ENCODE measurements around the gene SINHCAF. TPM values are rescaled to one million over a fixed set of nuclear protein-coding genes. Genes with fewer than 3 reads are reported as not detected.

SINHCAF gene
- total and polyA plus RNA-seq, 4 donors: 3.7 to 23.6 (median 14.4) TPM

DNA sequence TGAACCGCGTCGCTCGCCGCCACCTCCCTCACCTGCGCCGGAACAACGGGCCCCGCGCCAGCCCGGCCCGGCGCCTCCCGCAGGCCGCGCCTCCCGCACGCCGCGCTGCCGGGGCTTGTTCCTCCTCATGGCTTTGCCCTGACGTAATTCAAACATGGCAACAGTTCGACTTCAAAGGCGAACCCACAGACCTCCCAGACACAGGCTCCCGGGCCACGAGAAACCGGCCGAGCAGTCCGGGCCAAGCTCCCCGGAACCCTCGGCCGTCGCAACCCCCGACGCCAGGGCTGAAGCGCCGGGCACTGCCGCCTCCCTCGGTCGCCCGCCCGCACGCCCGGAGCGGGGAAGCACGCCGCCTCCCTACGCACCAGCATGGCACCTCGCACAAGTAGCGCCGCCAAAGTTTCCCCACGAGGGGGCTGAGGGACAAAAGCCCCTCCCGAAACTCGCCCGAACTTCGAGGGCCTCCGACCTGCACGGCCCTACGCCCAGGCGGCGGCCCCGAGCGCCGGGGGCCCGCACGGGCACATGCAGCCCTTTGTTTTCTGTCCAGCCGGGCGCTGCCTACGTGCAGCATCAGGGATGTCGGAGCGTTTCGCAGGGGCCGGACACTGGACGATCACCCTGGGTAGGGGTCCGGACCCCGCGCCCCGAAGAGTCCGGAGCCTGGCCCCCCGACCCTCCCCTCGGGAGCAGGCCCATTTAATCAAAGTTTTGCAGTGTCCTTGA, 1.7 kb downstream of the SINHCAF start:
- Histone ChIP-seq H3K4me1 (ENCODE audit: control insufficient read depth in 1 of 2, insufficient read depth in 2 of 2, low read length in 2 of 2) (no peaks in the 10 kb centered on the region), H3K27ac (ENCODE audit: low read depth in 1 of 2, low read length in 2 of 2) (peak overlapping the region in 1 of 2 donors; percentile 20), H3K4me3 (ENCODE audit: low read length in 2 of 2) (peak overlapping the region; percentile 64 to 73), H3K36me3 (ENCODE audit: control insufficient read depth in 1 of 2, insufficient read depth in 2 of 2, low read length in 1 of 2) (no peaks in the 10 kb centered on the region), H3K9me3 (ENCODE audit: control insufficient read depth, low read length) (no peaks in the 10 kb centered on the region), H3K27me3 (ENCODE audit: control insufficient read depth in 1 of 2, insufficient read depth in 2 of 2, low read length in 1 of 2) (no peaks in the 10 kb centered on the region)
- DNase-seq (peak; percentile 73 to 88), ATAC-seq (ENCODE audit: low FRiP score) (peak; percentile 49)
- WGBS, 2 donors: 1% methylated on average over 78 to 81 of the region's 81 CpGs
- intact Hi-C loops (cut with DNase I): no loop called here

DNA sequence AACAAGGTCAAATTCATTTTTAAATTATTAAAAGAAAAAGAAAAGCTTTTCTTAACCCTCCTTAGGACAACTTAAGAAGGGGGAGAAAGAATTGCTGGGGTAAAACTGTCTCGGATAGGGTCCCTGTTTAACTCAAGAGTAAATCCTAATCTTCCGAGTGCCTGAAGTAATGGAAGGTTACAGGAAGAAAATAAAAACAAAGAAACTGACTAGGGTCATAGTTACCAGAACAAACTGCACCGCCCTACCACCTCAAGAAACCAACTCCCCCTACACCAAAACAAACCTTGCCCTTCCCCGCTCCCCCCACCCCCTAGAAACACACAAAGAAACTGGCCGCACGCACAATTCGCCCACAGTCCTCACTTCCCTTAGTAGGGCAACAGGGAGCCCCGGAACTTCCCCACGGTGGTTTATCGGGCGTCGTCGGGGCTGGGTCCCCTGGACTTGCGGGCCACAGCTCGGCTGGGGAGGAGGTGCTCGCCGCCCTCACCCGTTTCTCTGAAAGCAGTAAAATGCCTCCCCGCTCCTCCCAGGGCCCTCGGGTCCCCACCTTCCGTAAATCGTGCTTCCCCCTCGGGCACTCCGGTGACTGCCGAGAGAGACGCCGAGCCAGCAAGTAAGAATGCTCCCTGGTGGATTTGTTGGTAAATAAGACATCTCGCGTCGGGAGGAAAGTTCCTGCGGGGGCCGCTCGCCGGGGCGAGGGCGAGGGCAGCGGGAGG, 2.4 kb downstream of the SINHCAF start:
- WGBS, 2 donors: 19 to 27% methylated on average over 33 to 37 of the region's 37 CpGs
- no peaks in the 10 kb centered on the region for H3K27me3 ChIP-seq (ENCODE audit: control insufficient read depth in 1 of 2, insufficient read depth in 2 of 2, low read length in 1 of 2)
- H3K9me3 ChIP-seq (ENCODE audit: control insufficient read depth, low read length): no peaks in the 10 kb centered on the region
- no peak overlapping the region for H3K27ac ChIP-seq (ENCODE audit: low read depth in 1 of 2, low read length in 2 of 2)
- no peaks in the 10 kb centered on the region for H3K36me3 ChIP-seq (ENCODE audit: control insufficient read depth in 1 of 2, insufficient read depth in 2 of 2, low read length in 1 of 2)
- H3K4me3 ChIP-seq (ENCODE audit: low read length in 2 of 2): peak overlapping the region; percentile 64 to 73
- no peak for ATAC-seq (ENCODE audit: low FRiP score)
- no peaks in the 10 kb centered on the region for H3K4me1 ChIP-seq (ENCODE audit: control insufficient read depth in 1 of 2, insufficient read depth in 2 of 2, low read length in 2 of 2)
- intact Hi-C loops (cut with DNase I): no loop called here
- DNase-seq: peak; percentile 59 to 82

DNA sequence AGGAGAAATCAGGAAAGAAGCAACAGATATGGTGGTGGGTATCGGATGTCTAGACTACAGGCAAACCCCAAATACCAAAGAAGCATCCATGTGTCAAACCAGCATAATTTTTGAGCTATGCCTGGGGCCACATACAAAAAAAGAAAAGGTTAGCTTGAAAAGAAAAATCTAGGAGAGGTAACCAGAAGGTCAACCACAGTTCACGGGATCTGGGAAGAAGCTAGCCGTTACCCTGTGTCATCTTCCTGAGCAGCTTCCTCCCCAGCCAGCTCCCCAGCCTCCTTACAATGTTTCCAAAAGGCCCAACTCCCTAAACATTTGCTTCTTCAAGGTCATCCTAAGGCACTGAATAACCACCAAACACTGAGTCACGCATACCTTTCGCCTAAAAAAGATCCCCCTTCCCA, 3.1 kb downstream of the SINHCAF start:
- no peak overlapping the region for H3K27ac ChIP-seq (ENCODE audit: low read depth in 1 of 2, low read length in 2 of 2)
- no peaks in the 10 kb centered on the region for H3K27me3 ChIP-seq (ENCODE audit: control insufficient read depth in 1 of 2, insufficient read depth in 2 of 2, low read length in 1 of 2)
- intact Hi-C loops (cut with DNase I): no loop called here
- no peak for DNase-seq
- no peaks in the 10 kb centered on the region for H3K4me1 ChIP-seq (ENCODE audit: control insufficient read depth in 1 of 2, insufficient read depth in 2 of 2, low read length in 2 of 2)
- no peak for ATAC-seq (ENCODE audit: low FRiP score)
- H3K9me3 ChIP-seq (ENCODE audit: control insufficient read depth, low read length): no peaks in the 10 kb centered on the region
- no peaks in the 10 kb centered on the region for H3K36me3 ChIP-seq (ENCODE audit: control insufficient read depth in 1 of 2, insufficient read depth in 2 of 2, low read length in 1 of 2)
- H3K4me3 ChIP-seq (ENCODE audit: low read length in 2 of 2): no peak overlapping the region
- WGBS, 2 donors: 92 to 96% methylated on average over 5 of the region's 5 CpGs

DNA sequence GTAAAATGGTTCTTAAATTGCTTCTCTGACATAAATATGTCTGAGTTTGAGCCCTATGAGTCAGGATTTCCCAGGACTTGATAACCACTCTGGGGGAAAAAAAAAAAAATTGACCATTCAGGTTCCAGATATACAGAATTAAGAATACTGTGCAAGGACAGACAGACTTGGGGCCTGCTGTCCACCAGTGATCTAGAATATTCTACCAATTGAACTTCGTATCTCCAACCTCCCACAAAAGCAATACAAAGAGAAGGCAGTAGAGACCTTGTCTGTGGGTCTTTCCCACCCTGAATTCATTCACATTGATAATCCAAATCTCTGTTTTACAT, 4.1 kb downstream of the SINHCAF start:
- intact Hi-C loops (cut with DNase I): no loop called here

DNA sequence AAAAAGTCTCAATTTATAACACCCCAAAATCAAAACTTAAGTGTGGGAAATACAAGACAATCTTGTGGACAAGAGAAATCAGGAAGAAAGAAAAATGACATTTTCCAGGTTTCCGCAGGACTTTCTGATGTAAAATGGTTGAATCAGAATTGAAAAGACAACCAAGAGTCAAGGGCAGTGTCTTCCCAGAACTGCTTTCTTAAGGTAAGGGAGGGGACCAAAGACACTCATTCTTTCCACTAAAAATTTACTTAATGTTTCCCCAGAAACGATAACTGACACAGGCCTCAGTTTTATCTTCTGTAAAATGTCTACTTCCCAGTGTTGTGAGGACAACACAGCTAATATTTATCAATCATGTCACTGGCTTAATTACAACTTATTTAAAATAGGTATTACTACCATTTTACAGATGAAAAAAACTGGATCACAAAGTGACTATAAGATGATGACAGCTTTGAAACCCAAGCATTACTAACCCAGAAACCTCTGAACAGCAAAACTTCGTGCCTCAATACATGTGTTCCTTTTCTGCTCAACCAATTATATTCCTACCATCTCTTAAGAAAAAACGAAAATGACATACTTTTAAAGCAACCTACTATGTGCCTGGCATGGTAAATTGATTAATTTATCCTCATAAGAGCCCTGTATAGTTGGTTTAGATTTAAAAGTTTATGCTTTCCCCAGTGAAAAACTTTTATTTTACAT, 4.6 kb downstream of the SINHCAF start:
- H3K27me3 ChIP-seq (ENCODE audit: control insufficient read depth in 1 of 2, insufficient read depth in 2 of 2, low read length in 1 of 2): no peaks in the 10 kb centered on the region
- H3K36me3 ChIP-seq (ENCODE audit: control insufficient read depth in 1 of 2, insufficient read depth in 2 of 2, low read length in 1 of 2): no peaks in the 10 kb centered on the region
- intact Hi-C loops (cut with DNase I): no loop called here
- ATAC-seq (ENCODE audit: low FRiP score) (no peak), DNase-seq (no peak)
- no peak overlapping the region for H3K4me3 ChIP-seq (ENCODE audit: low read length in 2 of 2)
- H3K27ac ChIP-seq (ENCODE audit: low read depth in 1 of 2, low read length in 2 of 2): no peak overlapping the region
- 90 to 92% methylated on average over 4 of the region's 4 CpGs for WGBS, 2 donors
- H3K4me1 ChIP-seq (ENCODE audit: control insufficient read depth in 1 of 2, insufficient read depth in 2 of 2, low read length in 2 of 2): no peaks in the 10 kb centered on the region
- no peaks in the 10 kb centered on the region for H3K9me3 ChIP-seq (ENCODE audit: control insufficient read depth, low read length)

More for the DNA sequence above, 4.1 kb downstream of the SINHCAF start:
- DNase-seq (no peak), ATAC-seq (ENCODE audit: low FRiP score) (no peak)
- Histone ChIP-seq H3K9me3 (ENCODE audit: control insufficient read depth, low read length) (no peaks in the 10 kb centered on the region), H3K4me3 (ENCODE audit: low read length in 2 of 2) (no peak overlapping the region), H3K4me1 (ENCODE audit: control insufficient read depth in 1 of 2, insufficient read depth in 2 of 2, low read length in 2 of 2) (no peaks in the 10 kb centered on the region), H3K36me3 (ENCODE audit: control insufficient read depth in 1 of 2, insufficient read depth in 2 of 2, low read length in 1 of 2) (no peaks in the 10 kb centered on the region), H3K27ac (ENCODE audit: low read depth in 1 of 2, low read length in 2 of 2) (no peak overlapping the region), H3K27me3 (ENCODE audit: control insufficient read depth in 1 of 2, insufficient read depth in 2 of 2, low read length in 1 of 2) (no peaks in the 10 kb centered on the region)
- 96 to 100% methylated on average over 1 of the region's 1 CpG for WGBS, 2 donors

DNA sequence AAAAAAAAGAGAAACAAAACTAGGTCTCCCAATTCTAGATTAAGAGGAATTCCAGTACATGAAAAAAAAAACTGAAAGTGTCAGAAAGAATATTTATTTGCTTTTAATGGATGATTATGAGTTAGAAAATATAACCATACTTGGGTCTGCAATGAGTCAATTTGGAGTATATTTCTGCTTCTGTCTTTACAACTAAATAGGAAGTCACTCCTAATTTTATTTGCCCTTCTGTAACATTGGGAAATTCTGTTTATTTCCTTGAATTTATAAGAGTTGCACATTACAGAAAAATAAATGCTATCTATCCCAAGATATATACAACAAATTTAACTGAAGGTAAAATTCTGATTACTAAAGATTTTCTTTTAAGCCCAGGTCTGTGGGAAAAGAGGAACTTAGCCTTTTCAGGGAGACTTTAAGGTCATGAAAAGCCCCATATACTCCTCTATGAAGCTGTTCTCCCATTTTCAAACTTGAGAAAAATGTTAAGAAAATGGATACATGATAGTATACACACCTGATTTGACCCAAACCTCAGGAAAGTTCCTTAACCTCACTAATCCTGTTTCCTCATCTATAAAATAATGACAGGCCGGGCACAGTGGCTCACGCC, 7.2 kb downstream of the SINHCAF start:
- Histone ChIP-seq H3K4me1 (ENCODE audit: control insufficient read depth in 1 of 2, insufficient read depth in 2 of 2, low read length in 2 of 2) (no peaks in the 10 kb centered on the region), H3K27ac (ENCODE audit: low read depth in 1 of 2, low read length in 2 of 2) (no peak overlapping the region)
- no peak for ATAC-seq (ENCODE audit: low FRiP score)

DNA sequence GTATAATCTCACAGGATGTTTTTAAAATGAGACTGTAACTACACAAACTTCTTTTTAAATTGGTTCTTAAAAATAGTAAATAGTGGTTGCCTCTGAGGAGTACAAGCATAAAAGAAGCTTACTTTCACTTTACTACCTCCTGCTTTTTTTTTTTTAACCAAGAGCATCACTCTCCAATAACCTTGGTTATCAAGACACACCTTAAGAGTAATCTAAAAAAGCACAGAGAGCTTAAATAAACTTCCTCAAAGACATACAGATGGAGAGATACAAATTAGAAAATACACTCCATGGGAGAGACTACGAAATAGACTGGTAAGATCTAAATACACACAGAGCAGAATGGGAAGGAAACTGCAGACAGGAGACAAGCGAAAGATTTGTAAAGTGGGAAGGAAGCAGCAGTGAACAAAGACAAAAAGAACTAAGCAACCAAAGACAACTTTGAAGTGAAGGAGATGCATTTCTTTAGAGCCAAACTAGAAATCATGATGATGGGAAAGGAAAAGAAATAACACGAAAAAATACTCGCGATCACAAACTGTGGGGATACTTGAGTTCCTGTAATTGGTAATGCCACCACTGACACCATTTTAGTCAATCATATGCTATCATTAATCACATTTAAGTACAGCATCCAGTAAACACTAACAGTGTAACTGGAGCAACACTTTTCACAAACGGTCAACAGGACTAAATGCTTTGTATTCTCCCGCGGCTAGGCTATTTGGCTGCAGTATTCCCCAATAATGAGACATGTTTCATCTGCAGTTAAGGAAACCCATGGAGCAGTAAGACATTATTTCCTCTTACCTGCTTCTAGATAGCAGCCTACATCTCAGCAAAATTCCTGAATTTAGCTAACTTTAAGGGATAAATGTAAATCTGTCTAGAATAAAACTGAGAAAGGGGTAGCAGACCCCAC, 8.2 kb downstream of the SINHCAF start:
- H3K4me3 ChIP-seq (ENCODE audit: low read length in 2 of 2): no peak overlapping the region
- DNase-seq: no peak
- no peak for ATAC-seq (ENCODE audit: low FRiP score)
- intact Hi-C loops (cut with DNase I): no loop called here
- H3K27me3 ChIP-seq (ENCODE audit: control insufficient read depth in 1 of 2, insufficient read depth in 2 of 2, low read length in 1 of 2): no peaks in the 10 kb centered on the region
- H3K4me1 ChIP-seq (ENCODE audit: control insufficient read depth in 1 of 2, insufficient read depth in 2 of 2, low read length in 2 of 2): no peaks in the 10 kb centered on the region
- H3K27ac ChIP-seq (ENCODE audit: low read depth in 1 of 2, low read length in 2 of 2): no peak overlapping the region
- H3K36me3 ChIP-seq (ENCODE audit: control insufficient read depth in 1 of 2, insufficient read depth in 2 of 2, low read length in 1 of 2): no peaks in the 10 kb centered on the region
- WGBS, 2 donors: 75 to 80% methylated on average over 8 of the region's 8 CpGs
- no peaks in the 10 kb centered on the region for H3K9me3 ChIP-seq (ENCODE audit: control insufficient read depth, low read length)

More for the DNA sequence above, 7.2 kb downstream of the SINHCAF start:
- H3K4me3 ChIP-seq (ENCODE audit: low read length in 2 of 2): no peak overlapping the region
- WGBS, 2 donors: 97 to 98% methylated on average over 2 of the region's 2 CpGs
- H3K9me3 ChIP-seq (ENCODE audit: control insufficient read depth, low read length): no peaks in the 10 kb centered on the region
- H3K27me3 ChIP-seq (ENCODE audit: control insufficient read depth in 1 of 2, insufficient read depth in 2 of 2, low read length in 1 of 2): no peaks in the 10 kb centered on the region
- intact Hi-C loops (cut with DNase I): no loop called here
- no peaks in the 10 kb centered on the region for H3K36me3 ChIP-seq (ENCODE audit: control insufficient read depth in 1 of 2, insufficient read depth in 2 of 2, low read length in 1 of 2)
- DNase-seq: no peak

DNA sequence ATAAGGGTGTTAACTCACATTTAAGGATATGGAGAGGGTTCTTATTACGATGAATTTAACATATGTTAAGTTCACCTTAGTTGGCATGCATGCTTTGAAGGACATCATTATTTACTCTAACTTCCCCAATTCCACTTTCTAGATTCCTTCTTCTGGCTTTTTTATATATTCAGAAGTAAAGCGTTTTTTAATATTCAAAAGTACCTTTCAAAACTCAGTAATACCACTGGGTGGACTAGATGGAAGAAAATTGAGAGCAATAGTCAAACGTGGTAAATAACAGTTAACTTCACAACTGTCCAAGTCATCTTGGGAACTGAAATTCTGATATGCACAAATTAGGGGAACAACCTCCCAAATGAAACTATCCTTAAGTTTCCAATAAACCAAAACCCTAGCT, 9.1 kb downstream of the SINHCAF start:
- H3K4me3 ChIP-seq (ENCODE audit: low read length in 2 of 2): no peak overlapping the region
- no peak overlapping the region for H3K27ac ChIP-seq (ENCODE audit: low read depth in 1 of 2, low read length in 2 of 2)
- intact Hi-C loops (cut with DNase I): no loop called here
- H3K36me3 ChIP-seq (ENCODE audit: control insufficient read depth in 1 of 2, insufficient read depth in 2 of 2, low read length in 1 of 2): no peaks in the 10 kb centered on the region
- no peaks in the 10 kb centered on the region for H3K27me3 ChIP-seq (ENCODE audit: control insufficient read depth in 1 of 2, insufficient read depth in 2 of 2, low read length in 1 of 2)
- DNase-seq (no peak), ATAC-seq (ENCODE audit: low FRiP score) (no peak)
- H3K9me3 ChIP-seq (ENCODE audit: control insufficient read depth, low read length): no peaks in the 10 kb centered on the region
- WGBS, 2 donors: 80 to 83% methylated on average over 3 of the region's 3 CpGs
- no peaks in the 10 kb centered on the region for H3K4me1 ChIP-seq (ENCODE audit: control insufficient read depth in 1 of 2, insufficient read depth in 2 of 2, low read length in 2 of 2)

Data from aorta (tissue), 5 donors.